ENCODE data around the gene KCNQ1OT1. TPM values are rescaled to one million over a fixed set of nuclear protein-coding genes. Genes with fewer than 3 reads are reported as not detected.

KCNQ1OT1 gene
- total RNA-seq, 1 experiment from 2014 or later = 2.4 TPM

- DNase-seq (ENCODE audit: low spot score) = peak; percentile 11
- ATAC-seq = no peak
- H3K4me1 Mint-ChIP-seq = peaks cover 89% of the 10 kb centered on the region
- H3K27ac Mint-ChIP-seq = peak overlapping the region; percentile 67; the same call in 1 of the 2 replicates
- no peaks in the 10 kb centered on the region; the same call in 1 of the 2 replicates for H3K36me3 Mint-ChIP-seq
- POLR2A ChIA-PET = no interaction called here
- no peak overlapping the region for H3K4me3 Mint-ChIP-seq
- TF ChIP-seq ZNF121 (CRISPR knock-in tag; IDR thresholded peaks at IDR 0.05) (no peak), IRF1 (CRISPR knock-in tag; IDR thresholded peaks at IDR 0.05) (no peak), SOX15 (CRISPR knock-in tag; IDR thresholded peaks at IDR 0.05) (no peak), HMGA2 (CRISPR knock-in tag; IDR thresholded peaks at IDR 0.05) (no peak), CREM (CRISPR knock-in tag; IDR thresholded peaks at IDR 0.05) (no peak), FOXK1 (CRISPR knock-in tag; IDR thresholded peaks at IDR 0.05) (no peak), FOXJ3 (CRISPR knock-in tag; IDR thresholded peaks at IDR 0.05; ENCODE audit: borderline replicate concordance) (no peak), ARID4B (CRISPR knock-in tag; IDR thresholded peaks at IDR 0.05; ENCODE audit: borderline replicate concordance) (no peak), MLX (CRISPR knock-in tag; IDR thresholded peaks at IDR 0.05) (no peak), JAZF1 (CRISPR knock-in tag; IDR thresholded peaks at IDR 0.05) (no peak), AFF4 (CRISPR knock-in tag; IDR thresholded peaks at IDR 0.05; ENCODE audit: borderline replicate concordance) (no peak), ZNF512 (CRISPR knock-in tag; IDR thresholded peaks at IDR 0.05; ENCODE audit: borderline replicate concordance) (no peak), ZNF263 (CRISPR knock-in tag; IDR thresholded peaks at IDR 0.05; ENCODE audit: low read depth) (no peak)
- peaks cover 6% of the 10 kb centered on the region; the same call in 1 of the 2 replicates for H3K27me3 Mint-ChIP-seq (ENCODE audit: low read depth)
- H3K9me3 Mint-ChIP-seq = no peaks in the 10 kb centered on the region
- CTCF ChIA-PET = interaction anchor here (0.7 to 1.7 kb wide), 4 partner anchors 13 to 198 kb away, joined by 3 to 5 read pairs (median 3); no protein-coding TSS in a partner anchor
These were observed 9.0 kb downstream of the KCNQ1OT1 start for GRCh38 chr11:2690596-2691354.
